Gastrocnemius medialis (tissue), 4 donors: Measurements from ENCODE around the gene ITGB1.

Experiments used
- POLR2A ChIP-seq, 2 donors: fragments of 450-650 bp; IDR thresholded peaks; one replicate each; pipeline ENCODE4 v1.6.1; 2017; ENCODE audit warnings: antibody characterized with exemption in 2 of 2, mild to moderate bottlenecking in 2 of 2, moderate library complexity in 2 of 2
- TF ChIP-seq, protein P1 (sequence below), 5 experiments: fragments of 450-650 bp in 3 of 5; fragments of 200-600 bp in 2 of 5; sonication (generic) in 2 of 5; IDR thresholded peaks in 4 of 5; conservative IDR thresholded peaks in 1 of 5; 1 replicate in 4 of 5; 2 replicates in 1 of 5; pipeline ENCODE4 v1.5.1; 2016 to 2019; ENCODE audit warnings: antibody characterized with exemption in 5 of 5, mild to moderate bottlenecking in 3 of 5, moderate library complexity in 3 of 5

DNA sequence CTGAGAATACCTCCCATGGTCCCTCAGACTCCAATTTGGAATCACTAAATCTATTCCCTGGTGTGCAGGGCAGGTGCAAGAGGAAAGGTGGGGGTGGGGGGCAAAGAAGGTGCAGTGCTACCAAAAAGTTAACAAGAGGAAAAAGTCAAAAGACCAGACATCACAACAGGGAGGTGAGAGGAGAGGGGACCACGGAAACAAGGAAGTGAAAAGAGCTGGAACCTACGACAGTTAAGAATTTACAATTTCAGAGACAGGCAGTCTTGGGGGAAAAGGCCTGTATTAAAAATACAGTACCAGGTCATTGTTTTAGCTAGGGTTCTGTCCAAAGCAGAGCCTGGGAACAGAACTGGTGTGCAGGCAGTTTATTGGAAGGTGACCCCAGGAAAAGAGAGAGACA lies 14.6 kb downstream of the ITGB1 start:
- TF ChIP-seq, protein P1, sequence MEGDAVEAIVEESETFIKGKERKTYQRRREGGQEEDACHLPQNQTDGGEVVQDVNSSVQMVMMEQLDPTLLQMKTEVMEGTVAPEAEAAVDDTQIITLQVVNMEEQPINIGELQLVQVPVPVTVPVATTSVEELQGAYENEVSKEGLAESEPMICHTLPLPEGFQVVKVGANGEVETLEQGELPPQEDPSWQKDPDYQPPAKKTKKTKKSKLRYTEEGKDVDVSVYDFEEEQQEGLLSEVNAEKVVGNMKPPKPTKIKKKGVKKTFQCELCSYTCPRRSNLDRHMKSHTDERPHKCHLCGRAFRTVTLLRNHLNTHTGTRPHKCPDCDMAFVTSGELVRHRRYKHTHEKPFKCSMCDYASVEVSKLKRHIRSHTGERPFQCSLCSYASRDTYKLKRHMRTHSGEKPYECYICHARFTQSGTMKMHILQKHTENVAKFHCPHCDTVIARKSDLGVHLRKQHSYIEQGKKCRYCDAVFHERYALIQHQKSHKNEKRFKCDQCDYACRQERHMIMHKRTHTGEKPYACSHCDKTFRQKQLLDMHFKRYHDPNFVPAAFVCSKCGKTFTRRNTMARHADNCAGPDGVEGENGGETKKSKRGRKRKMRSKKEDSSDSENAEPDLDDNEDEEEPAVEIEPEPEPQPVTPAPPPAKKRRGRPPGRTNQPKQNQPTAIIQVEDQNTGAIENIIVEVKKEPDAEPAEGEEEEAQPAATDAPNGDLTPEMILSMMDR (IDR thresholded peaks at IDR 0.05 in 4 of 5, conservative IDR thresholded peaks at IDR 0.05 in 1 of 5) = no peak
- no peak for TF ChIP-seq POLR2A (IDR thresholded peaks at IDR 0.05)
